ENCODE data around the gene C3AR1. TPM values are rescaled to one million over a fixed set of nuclear protein-coding genes. Genes with fewer than 3 reads are reported as not detected.
A peak's percentile ranks its signal among the peaks of the same experiment; 100 is the strongest.

C3AR1 gene
- total RNA-seq, 1 donor from 2014 or later: 53.1 TPM

- DNase-seq (ENCODE audit: low spot score): no peak
These were observed 36.0 kb downstream of the C3AR1 start for GRCh38 chr12:8030189-8030588.

- no peak for DNase-seq (ENCODE audit: low spot score)
These were observed 37.9 kb downstream of the C3AR1 start for GRCh38 chr12:8028267-8028666.

GRCh38 chr12:8027856-8028255 is 38.3 kb downstream of the C3AR1 start:
- DNase-seq (ENCODE audit: low spot score): no peak

- peak; percentile 96 for DNase-seq (ENCODE audit: low spot score)
These were observed 39.8 kb downstream of the C3AR1 start for GRCh38 chr12:8026291-8026900.

- DNase-seq (ENCODE audit: low spot score): peak; percentile 85
These were observed 47.2 kb downstream of the C3AR1 start for GRCh38 chr12:8018666-8019581.

- DNase-seq (ENCODE audit: low spot score): peak; percentile 35
These were observed 47.9 kb downstream of the C3AR1 start for GRCh38 chr12:8018213-8018612.

- no peak for DNase-seq (ENCODE audit: low spot score)
These were observed 51.3 kb downstream of the C3AR1 start for GRCh38 chr12:8014836-8015235.

GRCh38 chr12:8012651-8013309 is 53.4 kb downstream of the C3AR1 start:
- no peak for DNase-seq (ENCODE audit: low spot score)

- no peak for DNase-seq (ENCODE audit: low spot score)
These were observed 54.8 kb downstream of the C3AR1 start for GRCh38 chr12:8011331-8011730.

Other genes starting within 250 kb of the C3AR1 start
- gene SLC2A14, start 193.4 kb downstream of the C3AR1 start, total RNA-seq: 5.4 TPM
- gene SLC2A3, start 130.2 kb downstream of the C3AR1 start, total RNA-seq: 238 TPM
- 16.4 TPM for gene FOXJ2, start 33.6 kb downstream of the C3AR1 start, total RNA-seq
- gene NECAP1, start 15.9 kb upstream of the C3AR1 start, total RNA-seq: 23.6 TPM
- 3.5 TPM for gene CLEC4A, start 57.3 kb upstream of the C3AR1 start, total RNA-seq
- not detected for gene ZNF705A, start 90.7 kb upstream of the C3AR1 start, total RNA-seq
- 0.48 TPM for gene FAM90A1, start 161.3 kb upstream of the C3AR1 start, total RNA-seq